CD4-positive, alpha-beta T cell (primary cell): ENCODE data around the gene ANKRD44. TPM values are rescaled to one million over a fixed set of nuclear protein-coding genes. Genes with fewer than 3 reads are reported as not detected.

Experiments
- ATAC-seq: fragments of 200-7000 bp; cut with Tn5 transposase; one replicate; pipeline ENCODE4 v1.10.0; 2022; ENCODE audit warnings: mild to moderate bottlenecking; ENCODE audit not compliant: poor library complexity
- CTCF ChIA-PET: fragments of 350-600 bp; sonication (Branson Sonifier 250); formaldehyde crosslinking; loops from one replicate; lab custom pipeline; 2021; ENCODE audit warnings: antibody characterized with exemption, inconsistent platforms; lab: Charles Lee
- POLR2A ChIA-PET: fragments of 350-600 bp; sonication (Branson Sonifier 250); formaldehyde crosslinking; loops from one replicate; lab custom pipeline; 2021; ENCODE audit warnings: antibody characterized with exemption, inconsistent platforms; lab: Charles Lee
- DNase-seq, 14 experiments: peaks; one replicate each; pipeline ENCODE4 v3.0.0-alpha.2; 2013 to 2020; ENCODE audit warnings: mixed read lengths in 2 of 14
- H3K27ac ChIP-seq, 2 donors: one replicate each; pipeline versions ENCODE4 v1.5.1 to v1.7.0; 2013; ENCODE audit warnings: low read length in 2 of 2, low read depth in 1 of 2, mild to moderate bottlenecking in 1 of 2
- H3K27me3 ChIP-seq, 2 experiments: 1 replicate in 1 of 2; 2 replicates in 1 of 2; pipeline versions ENCODE4 v1.6.1 to v1.7.0; 2013; ENCODE audit warnings: low read length in 2 of 2, control low read depth in 1 of 2, mild to moderate bottlenecking in 1 of 2, moderate library complexity in 1 of 2; ENCODE audit not compliant: insufficient read depth in 2 of 2, control insufficient read depth in 1 of 2
- H3K36me3 ChIP-seq: one replicate; pipeline ENCODE4 v1.6.1; 2013; ENCODE audit warnings: low read length, control low read depth; ENCODE audit not compliant: insufficient read depth
- H3K4me1 ChIP-seq: one replicate; pipeline ENCODE4 v1.6.1; 2013; ENCODE audit warnings: low read length, control low read depth; ENCODE audit not compliant: insufficient read depth
- H3K4me3 ChIP-seq: one replicate; pipeline ENCODE4 v1.5.1; 2013; ENCODE audit warnings: mild to moderate bottlenecking, low read length, moderate library complexity
- H3K9me3 ChIP-seq, 2 experiments: 1 replicate in 1 of 2; 2 replicates in 1 of 2; pipeline versions ENCODE4 v1.6.1 to v1.7.0; 2013; ENCODE audit warnings: low read length in 2 of 2, mild to moderate bottlenecking in 2 of 2, control low read depth in 1 of 2, moderate library complexity in 1 of 2; ENCODE audit not compliant: control insufficient read depth in 1 of 2, insufficient read depth in 1 of 2
- H3K27ac Mint-ChIP-seq: one replicate; pipeline ENCODE4 v1.8.0; 2020; ENCODE audit warnings: mixed read lengths
- H3K27me3 Mint-ChIP-seq: one replicate; pipeline ENCODE4 v1.8.0; 2021; ENCODE audit warnings: mixed read lengths
- H3K36me3 Mint-ChIP-seq: one replicate; pipeline ENCODE4 v1.8.0; 2021; ENCODE audit warnings: low read depth, mixed read lengths
- H3K4me1 Mint-ChIP-seq: one replicate; pipeline ENCODE4 v1.8.0; 2021; ENCODE audit warnings: low read depth, mixed read lengths
- H3K4me3 Mint-ChIP-seq: one replicate; pipeline ENCODE4 v1.8.0; 2020; ENCODE audit warnings: mild to moderate bottlenecking, mixed read lengths
- H3K9me3 Mint-ChIP-seq: one replicate; pipeline ENCODE4 v1.8.0; 2020; ENCODE audit warnings: mixed read lengths
- intact Hi-C, 2 experiments: fragments of 100-400 bp; cut with DNase I in 1 of 2; cut with micrococcal nuclease in 1 of 2; formaldehyde crosslinking; loops; one replicate each; pipeline versions ENCODE4 v1.15.1 to v1.9.0; 2023 to 2025; cut with DNase I, micrococcal nuclease
- total RNA-seq, 174 experiments: library from RNA in 2 of 174; stranded (reverse) in 2 of 174; gene quantifications; one replicate each; pipeline ENCODE4 v1.2.3 and lab custom pipeline; 2021 to 2026
- TF ChIP-seq, protein P1 (sequence below): fragments of 200-600 bp; IDR thresholded peaks from one replicate; pipeline ENCODE4 v1.8.0; 2022; ENCODE audit warnings: antibody characterized with exemption, mild to moderate bottlenecking

Gene ANKRD44
- total RNA-seq, 2 experiments from 2014 or later, result 170 to 186 TPM

GRCh38 chr2:197308585-197308984 lies 2.0 kb downstream of the ANKRD44 start:
- H3K4me3 ChIP-seq, result peak overlapping the region; percentile 94
- ChIA-PET CTCF (interaction anchor here (1.0 to 8.1 kb wide), 11 partner anchors 9 to 195 kb away, joined by 3 to 69 read pairs (median 7); no protein-coding TSS in a partner anchor), POLR2A (interaction anchor here (1.0 to 20.5 kb wide), 22 partner anchors 11 to 1142 kb away, joined by 3 to 754 read pairs (median 14); no protein-coding TSS in a partner anchor)
- no peaks in the 10 kb centered on the region for H3K27me3 ChIP-seq
- Mint-ChIP-seq H3K36me3 (peaks cover 49% of the 10 kb centered on the region), H3K4me1 (peaks cover 72% of the 10 kb centered on the region), H3K27me3 (no peaks in the 10 kb centered on the region), H3K4me3 (peak overlapping the region; percentile 95), H3K27ac (peak overlapping the region; percentile 95), H3K9me3 (no peaks in the 10 kb centered on the region)
- peaks cover 50% of the 10 kb centered on the region for H3K4me1 ChIP-seq
- peak overlapping the region; percentile 85 to 96 for H3K27ac ChIP-seq
- no peaks in the 10 kb centered on the region for H3K9me3 ChIP-seq
- no peak for ATAC-seq
- peak in 1 of 14 experiments; percentile 29 for DNase-seq
- TF ChIP-seq, protein P1, sequence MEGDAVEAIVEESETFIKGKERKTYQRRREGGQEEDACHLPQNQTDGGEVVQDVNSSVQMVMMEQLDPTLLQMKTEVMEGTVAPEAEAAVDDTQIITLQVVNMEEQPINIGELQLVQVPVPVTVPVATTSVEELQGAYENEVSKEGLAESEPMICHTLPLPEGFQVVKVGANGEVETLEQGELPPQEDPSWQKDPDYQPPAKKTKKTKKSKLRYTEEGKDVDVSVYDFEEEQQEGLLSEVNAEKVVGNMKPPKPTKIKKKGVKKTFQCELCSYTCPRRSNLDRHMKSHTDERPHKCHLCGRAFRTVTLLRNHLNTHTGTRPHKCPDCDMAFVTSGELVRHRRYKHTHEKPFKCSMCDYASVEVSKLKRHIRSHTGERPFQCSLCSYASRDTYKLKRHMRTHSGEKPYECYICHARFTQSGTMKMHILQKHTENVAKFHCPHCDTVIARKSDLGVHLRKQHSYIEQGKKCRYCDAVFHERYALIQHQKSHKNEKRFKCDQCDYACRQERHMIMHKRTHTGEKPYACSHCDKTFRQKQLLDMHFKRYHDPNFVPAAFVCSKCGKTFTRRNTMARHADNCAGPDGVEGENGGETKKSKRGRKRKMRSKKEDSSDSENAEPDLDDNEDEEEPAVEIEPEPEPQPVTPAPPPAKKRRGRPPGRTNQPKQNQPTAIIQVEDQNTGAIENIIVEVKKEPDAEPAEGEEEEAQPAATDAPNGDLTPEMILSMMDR, result no peak
- H3K36me3 ChIP-seq, result peaks cover 4% of the 10 kb centered on the region
- intact Hi-C loops, result loop anchor here (2.0 to 10.0 kb wide), 7 partner anchors 14 to 1134 kb away; partner anchors contain the start of gene STK17B (in 1 of the 2)

DNA sequence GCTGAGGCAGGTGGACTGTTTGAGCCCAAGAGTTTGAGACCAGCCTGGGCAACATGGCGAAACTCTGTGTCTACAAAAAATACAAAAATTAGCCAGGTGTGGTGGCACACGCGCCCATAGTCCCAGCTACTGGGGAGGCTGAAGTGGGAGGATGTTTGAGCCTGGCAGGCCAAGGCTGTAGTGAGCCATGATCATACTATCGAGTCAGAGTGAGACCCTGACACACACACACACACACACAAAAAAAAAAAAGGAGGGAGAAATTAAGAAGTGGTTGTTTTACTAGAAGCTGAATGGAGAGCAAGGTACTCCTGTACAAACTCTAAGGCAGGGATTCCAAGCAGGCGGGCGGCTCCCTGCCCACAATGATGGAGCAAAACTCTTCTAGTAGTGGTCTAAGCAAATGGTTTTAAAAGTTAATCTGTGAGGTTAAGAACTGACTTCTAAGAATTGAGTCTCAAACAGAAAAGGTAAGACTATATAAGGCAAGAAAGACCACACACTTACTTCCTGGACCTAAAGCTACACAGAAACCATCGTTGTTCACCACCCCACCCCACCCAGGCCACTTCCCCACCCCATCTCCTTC lies 2.6 kb downstream of the ANKRD44 start:
- no peaks in the 10 kb centered on the region for H3K9me3 Mint-ChIP-seq
- peak overlapping the region; percentile 85 to 96 for H3K27ac ChIP-seq
- TF ChIP-seq, protein P1, result no peak
- H3K27me3 Mint-ChIP-seq, result no peaks in the 10 kb centered on the region
- H3K4me1 Mint-ChIP-seq, result peaks cover 77% of the 10 kb centered on the region
- H3K4me3 Mint-ChIP-seq, result peak overlapping the region; percentile 95
- intact Hi-C loops, result loop anchor here (2.0 to 10.0 kb wide), 7 partner anchors 13 to 1133 kb away; partner anchors contain the start of gene STK17B (in 1 of the 2)
- no peaks in the 10 kb centered on the region for H3K27me3 ChIP-seq
- peaks cover 4% of the 10 kb centered on the region for H3K36me3 ChIP-seq
- peak in 4 of 14 experiments; percentile 29 to 82 (median 44) for DNase-seq
- POLR2A ChIA-PET, result interaction anchor here (0.7 to 20.5 kb wide), 21 partner anchors 11 to 1141 kb away, joined by 3 to 754 read pairs (median 12); partner anchors contain the start of genes HSPD1 and HSPE1
- H3K4me3 ChIP-seq, result peak overlapping the region; percentile 94
- H3K9me3 ChIP-seq, result no peaks in the 10 kb centered on the region
- ATAC-seq, result no peak
- H3K4me1 ChIP-seq, result peaks cover 53% of the 10 kb centered on the region
- H3K36me3 Mint-ChIP-seq, result peaks cover 49% of the 10 kb centered on the region
- CTCF ChIA-PET, result interaction anchor here (0.7 to 8.1 kb wide), 12 partner anchors 8 to 195 kb away, joined by 3 to 69 read pairs (median 6); no protein-coding TSS in a partner anchor
- H3K27ac Mint-ChIP-seq, result peak overlapping the region; percentile 95

DNA sequence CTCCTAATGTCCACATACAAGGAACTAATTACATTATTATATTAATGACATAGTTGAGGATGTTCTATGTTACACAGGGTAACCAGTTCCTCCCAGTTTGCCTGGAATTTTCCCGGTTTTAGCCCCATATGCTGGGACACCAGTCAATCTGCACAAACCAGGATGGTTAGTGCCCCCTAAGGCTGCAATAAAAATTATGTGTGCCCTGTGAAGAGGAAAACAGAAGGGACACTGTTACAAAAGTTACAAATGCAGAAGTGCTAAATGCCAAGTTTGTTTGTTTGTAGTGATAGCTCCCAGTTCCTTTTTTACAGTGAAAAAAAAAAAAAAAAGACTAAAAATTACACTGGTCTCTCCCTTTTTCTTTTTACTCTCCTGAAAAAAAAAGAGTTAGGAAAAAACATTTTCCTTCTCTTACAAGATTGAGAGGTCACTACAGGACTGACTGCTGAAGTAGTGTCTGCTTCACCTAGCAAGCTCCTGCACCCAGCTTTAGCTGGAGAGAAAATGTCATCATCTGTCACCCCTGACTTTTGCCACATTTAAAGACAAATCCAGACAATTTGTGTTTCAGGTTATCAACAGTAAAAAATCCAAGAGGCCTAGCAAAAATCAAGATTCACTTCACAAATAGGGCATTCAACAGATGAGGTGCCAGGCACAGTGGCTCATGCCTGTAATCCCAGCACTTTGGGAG lies 3.2 kb downstream of the ANKRD44 start:
- peak overlapping the region; percentile 95 for H3K27ac Mint-ChIP-seq
- peaks cover 55% of the 10 kb centered on the region for H3K36me3 Mint-ChIP-seq
- POLR2A ChIA-PET, result interaction anchor here (0.7 to 20.5 kb wide), 15 partner anchors 10 to 1141 kb away, joined by 3 to 754 read pairs (median 15); partner anchors contain the start of genes HSPD1 and HSPE1
- Histone ChIP-seq H3K27ac (peak overlapping the region; percentile 67 to 96), H3K4me3 (peak overlapping the region; percentile 94), H3K27me3 (no peaks in the 10 kb centered on the region), H3K9me3 (no peaks in the 10 kb centered on the region), H3K4me1 (peaks cover 60% of the 10 kb centered on the region), H3K36me3 (peaks cover 8% of the 10 kb centered on the region)
- CTCF ChIA-PET, result interaction anchor here (0.7 to 8.1 kb wide), 13 partner anchors 12 to 194 kb away, joined by 3 to 69 read pairs (median 5); no protein-coding TSS in a partner anchor
- H3K4me1 Mint-ChIP-seq, result peaks cover 77% of the 10 kb centered on the region
- peak in 1 of 14 experiments; percentile 36 for DNase-seq
- TF ChIP-seq, protein P1, result no peak
- ATAC-seq, result no peak
- no peaks in the 10 kb centered on the region for H3K27me3 Mint-ChIP-seq
- no peaks in the 10 kb centered on the region for H3K9me3 Mint-ChIP-seq
- intact Hi-C loops, result loop anchor here (5.0 to 10.0 kb wide), 2 partner anchors 50 to 1133 kb away; partner anchors contain the start of gene STK17B (in 1 of the 2)
- H3K4me3 Mint-ChIP-seq, result peak overlapping the region; percentile 95
